Activated B cell treated with CpG ODN at 0.5 μM for 24 hours (primary cell): ENCODE measurements around the gene SLC10A3. TPM values are rescaled to one million over a fixed set of nuclear protein-coding genes. Genes with fewer than 3 reads are reported as not detected.

Source experiments
- ATAC-seq: fragments of 200-7000 bp; cut with Tn5 transposase; one replicate; pipeline ENCODE4 v1.10.0; 2021; ENCODE audit warnings: low read depth, mild to moderate bottlenecking, moderate library complexity
- CTCF ChIA-PET: fragments of 350-600 bp; sonication (Branson Sonifier 250); formaldehyde crosslinking; loops from one replicate; lab custom pipeline; 2021; ENCODE audit warnings: antibody characterized with exemption; lab: Charles Lee
- POLR2A ChIA-PET: fragments of 350-600 bp; sonication (Branson Sonifier 250); formaldehyde crosslinking; loops from one replicate; lab custom pipeline; 2021; ENCODE audit warnings: antibody characterized with exemption; lab: Charles Lee
- DNase-seq: peaks from one replicate; pipeline ENCODE4 v3.0.0; 2022
- H3K27ac Mint-ChIP-seq: one replicate; pipeline ENCODE4 v1.8.0; 2020; ENCODE audit warnings: mixed read lengths
- H3K27me3 Mint-ChIP-seq: one replicate; pipeline ENCODE4 v1.8.0; 2021; ENCODE audit warnings: mixed read lengths
- H3K36me3 Mint-ChIP-seq: one replicate; pipeline ENCODE4 v1.8.0; 2021; ENCODE audit warnings: low read depth, mixed read lengths
- H3K4me1 Mint-ChIP-seq: one replicate; pipeline ENCODE4 v1.8.0; 2021; ENCODE audit warnings: mixed read lengths
- H3K4me3 Mint-ChIP-seq: one replicate; pipeline ENCODE4 v1.8.0; 2020; ENCODE audit warnings: mild to moderate bottlenecking, mixed read lengths
- H3K9me3 Mint-ChIP-seq: one replicate; pipeline ENCODE4 v1.8.0; 2020; ENCODE audit warnings: mixed read lengths
- CTCF ChIP-seq: fragments of 200-600 bp; IDR thresholded peaks from one replicate; pipeline ENCODE4 v1.8.0; 2022; ENCODE audit warnings: antibody characterized with exemption, mild to moderate bottlenecking
- intact Hi-C: fragments of 100-400 bp; cut with micrococcal nuclease; formaldehyde crosslinking; loops from one replicate; pipeline ENCODE4 v1.15.1; 2024
- total RNA-seq: library from RNA; stranded (reverse); gene quantifications from 2 replicates; pipeline ENCODE4 v1.2.3, GENCODE V29; 2022

Gene SLC10A3
- total RNA-seq, 1 donor from 2014 or later, result 13.4 TPM

- H3K27ac Mint-ChIP-seq, result peak within 1 kb of the TSS; percentile 85
- ChIA-PET CTCF (interaction anchor here (1.1 kb wide), 1 partner anchor 26 kb away, joined by 3 read pairs; the partner anchor contains the start of gene SLC10A3), POLR2A (interaction anchor here (0.5 to 4.8 kb wide), 9 partner anchors 11 to 117 kb away, joined by 3 to 34 read pairs (median 4); partner anchors contain the start of genes PLXNA3 and SLC10A3)
- no peaks in the 10 kb centered on the region for H3K9me3 Mint-ChIP-seq
- H3K27me3 Mint-ChIP-seq, result no peaks in the 10 kb centered on the region
- H3K36me3 Mint-ChIP-seq, result peaks cover 4% of the 10 kb centered on the region
- peaks cover 18% of the 10 kb centered on the region for H3K4me1 Mint-ChIP-seq
- intact Hi-C loops, result loop anchor here (1.0 to 10.0 kb wide), 8 partner anchors 26 to 792 kb away; partner anchors contain the start of genes ABCD1, BCAP31, EMD and FLNA
- TF ChIP-seq CTCF, result no peak
- ATAC-seq, result peak; percentile 97
- peak; percentile 87 for DNase-seq
- H3K4me3 Mint-ChIP-seq, result peak within 1 kb of the TSS; percentile 85
These were observed 25.7 kb upstream of the SLC10A3 start, which contains the start of gene FAM3A for GRCh38 chrX:154515966-154516655. TSS of gene FAM3A (minus strand) at chrX:154516232. CDS start at chrX:154515772, 460 bp downstream.

GRCh38 chrX:154515090-154515965 lies 24.9 kb upstream of the SLC10A3 start:
- ChIA-PET CTCF (no interaction called here), POLR2A (interaction anchor here (0.5 to 4.8 kb wide), 9 partner anchors 8 to 117 kb away, joined by 3 to 34 read pairs (median 4); partner anchors contain the start of genes PLXNA3 and SLC10A3)
- intact Hi-C loops, result loop anchor here (5.0 to 10.0 kb wide), 3 partner anchors 61 to 418 kb away; partner anchors contain the start of genes EMD, FLNA, MECP2 and PLXNA3
- H3K4me3 Mint-ChIP-seq, result peak overlapping the region; percentile 84
- DNase-seq (no peak), ATAC-seq (no peak)
- no peaks in the 10 kb centered on the region for H3K27me3 Mint-ChIP-seq
- H3K36me3 Mint-ChIP-seq, result peaks cover 8% of the 10 kb centered on the region
- no peaks in the 10 kb centered on the region for H3K9me3 Mint-ChIP-seq
- TF ChIP-seq CTCF, result no peak
- H3K27ac Mint-ChIP-seq, result peak overlapping the region; percentile 65
- peaks cover 21% of the 10 kb centered on the region for H3K4me1 Mint-ChIP-seq

DNA sequence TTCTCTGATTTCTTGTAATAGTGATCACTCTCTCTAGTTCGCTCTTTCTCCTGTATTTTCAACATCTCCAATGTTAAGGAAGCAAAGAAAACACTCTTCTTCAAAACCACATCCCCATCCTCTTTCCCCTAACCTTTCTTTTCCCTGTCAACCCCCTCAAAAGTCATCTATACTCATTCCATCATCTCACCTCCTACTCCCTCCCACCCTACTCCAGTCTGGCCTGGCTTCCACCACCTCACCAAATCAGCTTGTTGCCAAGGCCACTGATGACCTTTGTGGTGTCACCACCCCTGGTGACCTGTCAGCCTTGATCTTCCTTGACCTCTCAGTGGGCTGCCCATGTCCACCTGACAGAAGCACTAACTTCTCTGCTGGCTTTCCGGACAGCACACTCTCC lies 23.3 kb upstream of the SLC10A3 start:
- no peak for DNase-seq
- TF ChIP-seq CTCF, result no peak
- Mint-ChIP-seq H3K36me3 (peaks cover 19% of the 10 kb centered on the region), H3K4me3 (no peak overlapping the region), H3K27ac (no peak overlapping the region), H3K4me1 (peaks cover 21% of the 10 kb centered on the region), H3K27me3 (no peaks in the 10 kb centered on the region), H3K9me3 (peaks cover 2% of the 10 kb centered on the region)
- intact Hi-C loops, result loop anchor here (10.0 kb wide), 2 partner anchors 59 to 139 kb away; partner anchors contain the start of genes EMD, FLNA and PLXNA3
- ChIA-PET CTCF (no interaction called here), POLR2A (interaction anchor here (0.6 to 4.8 kb wide), 3 partner anchors 12 to 23 kb away, joined by 3 to 34 read pairs (median 5); partner anchors contain the start of gene SLC10A3)
- ATAC-seq, result no peak

- TF ChIP-seq CTCF, result no peak
- POLR2A ChIA-PET, result interaction anchor here (0.6 to 4.8 kb wide), 3 partner anchors 12 to 22 kb away, joined by 3 to 34 read pairs (median 5); partner anchors contain the start of gene SLC10A3
- H3K4me1 Mint-ChIP-seq, result peaks cover 21% of the 10 kb centered on the region
- H3K4me3 Mint-ChIP-seq, result no peak overlapping the region
- DNase-seq (no peak), ATAC-seq (no peak)
- peaks cover 24% of the 10 kb centered on the region for H3K36me3 Mint-ChIP-seq
- no peaks in the 10 kb centered on the region for H3K27me3 Mint-ChIP-seq
- intact Hi-C loops, result loop anchor here (10.0 kb wide), 2 partner anchors 58 to 138 kb away; partner anchors contain the start of genes EMD, FLNA and PLXNA3
- peaks cover 2% of the 10 kb centered on the region for H3K9me3 Mint-ChIP-seq
- CTCF ChIA-PET, result no interaction called here
- H3K27ac Mint-ChIP-seq, result no peak overlapping the region
These were observed 22.6 kb upstream of the SLC10A3 start for GRCh38 chrX:154512879-154513553.
